K562 (cell line): ENCODE data around the gene ADORA1. TPM values are rescaled to one million over a fixed set of nuclear protein-coding genes. Genes with fewer than 3 reads are reported as not detected.

Source experiments
- ATAC-seq: fragments of 200-7000 bp; cut with Tn5 transposase; 3 replicates; pipeline ENCODE4 v1.9.1; 2020; ENCODE audit warnings: moderate library complexity
- BruUV-seq: library from RNA; stranded (reverse); fragments of 400-500 nt; replicated peaks from 2 replicates; lab custom pipeline; 2021; lab: Mats Ljungman, UMichigan
- CTCF ChIA-PET: fragments of 300-600 bp; formaldehyde crosslinking; extraction: SDS; loops from one replicate; lab custom pipeline; 2021; ENCODE audit warnings: low intra/inter-chr PET ratio; lab: Yijun Ruan, JAX
- POLR2A ChIA-PET: fragments of 300-600, 350-650 bp; sonication (Branson Sonifier 250); formaldehyde crosslinking; extraction: SDS; loops from one replicate; lab custom pipeline; 2021; ENCODE audit warnings: antibody characterized with exemption, inconsistent platforms; lab: Yijun Ruan, JAX
- DNase-seq, 4 experiments: peaks; one replicate each; pipeline versions ENCODE4 v3.0.0 to v3.0.0-alpha.2; 2011 to 2018; ENCODE audit warnings: low spot score in 3 of 4, mixed read lengths in 3 of 4; ENCODE audit errors: extremely low read depth in 1 of 4
- FAIRE-seq: peaks from 2 replicates; lab custom pipeline; 2011; peaks lifted over from hg19 to GRCh38; lab: Jason Lieb, UNC
- H2AFZ ChIP-seq: 2 replicates; pipeline ENCODE4 v1.6.0; 2011; ENCODE audit warnings: low read depth, low read length, control low read depth, inconsistent platforms
- H3K27ac ChIP-seq: fragments of 200-600 bp; 3 replicates; pipeline ENCODE4 v1.8.0; 2011; ENCODE audit warnings: low read depth, mild to moderate bottlenecking, control low read depth, inconsistent platforms, low read length, moderate library complexity, mixed read lengths; ENCODE audit errors: extremely low read depth
- H3K27me3 ChIP-seq, 2 experiments: fragments of 300-600 bp in 1 of 2; 2 replicates in 1 of 2; 3 replicates in 1 of 2; pipeline versions ENCODE4 v1.6.0 to v1.8.0; 2011; ENCODE audit warnings: inconsistent platforms in 2 of 2, low read length in 2 of 2, mild to moderate bottlenecking in 1 of 2, mixed read lengths in 1 of 2, moderate library complexity in 1 of 2; ENCODE audit not compliant: control insufficient read depth in 2 of 2, insufficient read depth in 2 of 2
- H3K36me3 ChIP-seq: fragments of 300-600 bp; 3 replicates; pipeline ENCODE4 v1.8.0; 2011; ENCODE audit warnings: mild to moderate bottlenecking, low read length, inconsistent platforms; ENCODE audit not compliant: control insufficient read depth, insufficient read depth
- H3K4me1 ChIP-seq, 2 experiments: fragments of 200-600 bp in 1 of 2; replicated peaks in 1 of 2; 2 replicates in 1 of 2; 3 replicates in 1 of 2; pipeline versions ENCODE4 v1.5.1 to v1.8.0; 2011; ENCODE audit warnings: inconsistent platforms in 2 of 2, low read length in 2 of 2, mild to moderate bottlenecking in 1 of 2, mixed read lengths in 1 of 2, moderate library complexity in 1 of 2; ENCODE audit not compliant: control insufficient read depth in 2 of 2, insufficient read depth in 2 of 2
- H3K4me2 ChIP-seq: 2 replicates; pipeline ENCODE4 v1.6.1; 2011; ENCODE audit warnings: low read length, control low read depth, inconsistent platforms, mixed read lengths; ENCODE audit not compliant: insufficient read depth
- H3K4me3 ChIP-seq: fragments of 200-600 bp; sonication (generic), shearing (Covaris generic); 2 replicates; pipeline ENCODE4 v1.5.1; 2016; ENCODE audit warnings: control low read depth, inconsistent platforms
- H3K79me2 ChIP-seq: fragments of 200-600 bp; 3 replicates; pipeline ENCODE4 v1.8.0; 2011; ENCODE audit warnings: low read length, inconsistent platforms; ENCODE audit not compliant: control insufficient read depth, insufficient read depth
- H3K9ac ChIP-seq, 2 experiments: 2 replicates each; pipeline versions ENCODE4 v1.6.0 to v1.6.1; 2011; ENCODE audit warnings: low read depth in 2 of 2, low read length in 2 of 2, control low read depth in 1 of 2, inconsistent platforms in 1 of 2, mild to moderate bottlenecking in 1 of 2, mixed read lengths in 1 of 2; ENCODE audit not compliant: insufficient read depth in 1 of 2
- H3K9me1 ChIP-seq: one replicate; pipeline ENCODE4 v1.6.0; 2011; ENCODE audit warnings: inconsistent platforms, mild to moderate bottlenecking, low read length, moderate library complexity; ENCODE audit not compliant: control insufficient read depth, insufficient read depth
- H3K9me3 ChIP-seq: replicated peaks from 2 replicates; pipeline ENCODE4 v1.5.1; 2011; ENCODE audit warnings: low read depth, low read length, inconsistent platforms; ENCODE audit not compliant: control insufficient read depth, insufficient read depth
- H4K20me1 ChIP-seq: replicated peaks from 2 replicates; pipeline ENCODE4 v1.6.1; 2011; ENCODE audit warnings: low read length, inconsistent platforms, mixed read lengths; ENCODE audit not compliant: control insufficient read depth, insufficient read depth
- CTBP1 ChIP-seq: fragments of 450-650 bp; IDR thresholded peaks from 2 replicates; pipeline ENCODE4 v1.6.1; 2016; ENCODE audit warnings: borderline replicate concordance
- HNRNPUL1 ChIP-seq: fragments of 200-400 bp; formaldehyde crosslinking; IDR thresholded peaks from 2 replicates; pipeline ENCODE4 v1.6.1; 2017; ENCODE audit warnings: low read length
- NFE2 ChIP-seq: IDR thresholded peaks from 2 replicates; pipeline ENCODE4 v1.6.1; 2014; ENCODE audit warnings: antibody characterized with exemption, low read depth
- NFIC ChIP-seq: fragments of 450-650 bp; IDR thresholded peaks from 2 replicates; pipeline ENCODE4 v1.6.1; 2017; ENCODE audit warnings: mild to moderate bottlenecking, inconsistent platforms
- RHOXF2B ChIP-seq: fragments of 250-450 bp; sonication (Bioruptor Pico); conservative IDR thresholded peaks from 2 replicates; pipeline ENCODE4 v1.5.1; 2021
- TCFL5 ChIP-seq: fragments of 250-450 bp; sonication (Bioruptor Pico); conservative IDR thresholded peaks from 2 replicates; pipeline ENCODE4 v1.6.1; 2021; ENCODE audit warnings: mild to moderate bottlenecking, moderate library complexity, matching md5 sums
- ZNF23 ChIP-seq: fragments of 250-450 bp; sonication (Bioruptor Pico); IDR thresholded peaks from 2 replicates; pipeline ENCODE4 v1.4.0; 2020; ENCODE audit warnings: mild to moderate bottlenecking
- WGBS: fragments of 100-300 bp; shearing (Covaris generic); methylation state at CpG from one replicate; pipeline ENCODE4 v1.1.6; 2016; ENCODE audit warnings: low coverage, mixed read lengths; ENCODE audit not compliant: insufficient coverage; ENCODE audit errors: missing lambda C conversion rate; 5-methylcytosine and 5-hydroxymethylcytosine counted together
- in situ Hi-C: fragments of 300-500 bp; cut with MboI; formaldehyde crosslinking; loops from 4 replicates; pipeline ENCODE4 v1.15.0; 2018; ENCODE audit warnings: inconsistent platforms, mixed read lengths
- intact Hi-C: fragments of 100-400 bp; cut with micrococcal nuclease; formaldehyde crosslinking; loops from 2 replicates; pipeline ENCODE4 v1.14.2; 2022
- polyA plus RNA-seq, 8 experiments: library from polyadenylated mRNA; depleted of rRNA in 4 of 8; stranded (reverse) in 5 of 8; unstranded in 3 of 8; fragments of >200 nt; fragmentation: Nextera tagmentation in 2 of 8; fragmentation: Illumina TruSeq in 1 of 8; extraction: Ambion mirVana in 2 of 8; extraction: Trizol in 1 of 8; gene quantifications; 2 replicates each; pipeline versions ENCODE4 v1.2.1 to v1.2.3, GENCODE V29; 2011 to 2014; ENCODE audit warnings: inconsistent platforms in 1 of 8, missing spikeins in 1 of 8
- total RNA-seq, 7 experiments: library from RNA; depleted of rRNA in 6 of 7; stranded (reverse); fragments of >200 nt in 6 of 7; fragmentation: Illumina TruSeq in 2 of 7; extraction: Trizol in 2 of 7; gene quantifications; 2 replicates each; pipeline versions ENCODE4 v1.2.1 to v1.2.3, GENCODE V29; 2011 to 2021; ENCODE audit warnings: low replicate concordance in 1 of 7
- TF ChIP-seq, protein P1 (sequence below): fragments of 450-650 bp; IDR thresholded peaks from 2 replicates; pipeline ENCODE4 v1.6.1; 2016; ENCODE audit warnings: missing biosample characterization, missing genetic modification characterization

The ADORA1 gene
- total and polyA plus RNA-seq, 9 of the 15 experiments (the other 6 are each of a cell fraction or from before 2014, with no cell fraction given): not detected

DNA sequence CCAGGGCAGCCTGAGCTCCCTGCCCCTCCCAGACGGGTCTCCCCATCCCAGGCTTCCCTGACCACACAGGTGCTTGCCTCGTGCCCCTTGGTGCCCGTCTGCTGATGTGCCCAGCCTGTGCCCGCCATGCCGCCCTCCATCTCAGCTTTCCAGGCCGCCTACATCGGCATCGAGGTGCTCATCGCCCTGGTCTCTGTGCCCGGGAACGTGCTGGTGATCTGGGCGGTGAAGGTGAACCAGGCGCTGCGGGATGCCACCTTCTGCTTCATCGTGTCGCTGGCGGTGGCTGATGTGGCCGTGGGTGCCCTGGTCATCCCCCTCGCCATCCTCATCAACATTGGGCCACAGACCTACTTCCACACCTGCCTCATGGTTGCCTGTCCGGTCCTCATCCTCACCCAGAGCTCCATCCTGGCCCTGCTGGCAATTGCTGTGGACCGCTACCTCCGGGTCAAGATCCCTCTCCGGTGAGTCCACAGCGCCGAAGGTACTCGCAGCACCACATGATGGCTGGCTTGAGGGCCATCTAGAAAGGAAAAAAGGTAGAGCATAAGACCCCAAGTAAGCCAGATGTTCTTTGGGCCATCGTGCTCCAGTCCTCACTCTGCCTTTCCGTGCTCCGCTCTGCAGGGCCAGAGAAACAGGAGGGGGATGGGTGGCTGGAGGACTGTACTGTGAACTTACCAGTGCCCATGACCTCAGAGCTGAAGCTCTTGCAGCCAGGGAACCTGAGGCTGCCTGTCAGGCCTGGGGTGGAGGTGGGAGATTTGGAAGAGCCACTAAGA, 1.4 kb downstream of the ADORA1 start (continued):
- TF ChIP-seq, protein P1, sequence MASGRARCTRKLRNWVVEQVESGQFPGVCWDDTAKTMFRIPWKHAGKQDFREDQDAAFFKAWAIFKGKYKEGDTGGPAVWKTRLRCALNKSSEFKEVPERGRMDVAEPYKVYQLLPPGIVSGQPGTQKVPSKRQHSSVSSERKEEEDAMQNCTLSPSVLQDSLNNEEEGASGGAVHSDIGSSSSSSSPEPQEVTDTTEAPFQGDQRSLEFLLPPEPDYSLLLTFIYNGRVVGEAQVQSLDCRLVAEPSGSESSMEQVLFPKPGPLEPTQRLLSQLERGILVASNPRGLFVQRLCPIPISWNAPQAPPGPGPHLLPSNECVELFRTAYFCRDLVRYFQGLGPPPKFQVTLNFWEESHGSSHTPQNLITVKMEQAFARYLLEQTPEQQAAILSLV (tag): no peak
- no peak for TF ChIP-seq CTBP1
- TF ChIP-seq NFE2: no peak
- TF ChIP-seq RHOXF2B (CRISPR knock-in tag): no peak
- no peak for TF ChIP-seq TCFL5 (CRISPR knock-in tag)

DNA sequence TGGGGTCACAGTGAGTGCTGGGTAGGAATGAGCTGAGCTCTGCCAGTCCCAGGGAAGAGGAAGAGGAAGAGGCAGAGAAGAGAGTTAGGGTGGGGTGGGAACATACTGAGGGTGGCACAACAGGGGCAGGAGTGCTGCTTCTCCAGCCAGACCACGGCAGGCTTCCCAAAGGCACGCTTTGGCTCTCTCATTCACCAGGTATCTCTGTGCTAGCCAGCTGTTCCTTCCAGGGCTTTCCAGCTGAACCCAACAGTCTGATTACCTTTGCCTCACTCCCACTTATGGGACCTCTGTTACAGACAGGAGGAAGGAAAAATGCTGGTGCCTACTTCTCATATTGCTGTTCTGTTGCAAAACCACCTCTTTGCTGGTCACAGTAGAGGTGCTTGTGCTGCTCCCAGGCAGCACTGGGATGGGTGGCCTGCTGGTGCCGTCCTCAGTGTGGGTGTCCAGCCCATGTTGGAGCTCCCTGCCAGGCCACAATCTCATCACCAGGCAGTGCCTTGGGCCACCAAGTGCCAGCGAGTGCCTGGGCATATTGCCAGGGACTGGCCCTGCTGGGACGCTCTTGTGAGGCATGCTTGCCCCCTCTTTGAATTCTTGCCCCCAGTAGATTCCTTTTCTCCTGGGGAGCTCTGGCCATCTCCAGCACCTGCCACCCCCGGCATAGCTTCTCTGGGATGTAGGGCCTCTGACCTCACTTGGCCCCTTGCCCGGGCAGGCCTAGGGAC, 2.1 kb downstream of the ADORA1 start:
- no peak for TF ChIP-seq ZNF23
- TF ChIP-seq NFIC: 0 out of 2 replicates have a peak, but pooled peaks have one; percentile 9
- TF ChIP-seq HNRNPUL1: no peak
- BruUV-seq: no TSS peak
- Histone ChIP-seq H3K79me2 (no peaks in the 10 kb centered on the region), H2AFZ (no peak overlapping the region), H4K20me1 (peaks cover 17% of the 10 kb centered on the region), H3K9me1 (no peaks in the 10 kb centered on the region), H3K9me3 (no peaks in the 10 kb centered on the region), H3K4me1 (peaks cover 0 to 16% of the 10 kb centered on the region in 2 experiments; a peak in 2 of 5 replicates), H3K4me2 (no peak overlapping the region), H3K36me3 (no peaks in the 10 kb centered on the region), H3K27me3 (peaks cover 5 to 82% of the 10 kb centered on the region in 2 experiments; a peak in 4 of 5 replicates), H3K9ac (no peak overlapping the region), H3K4me3 (no peak overlapping the region), H3K27ac (no peak overlapping the region)
- ChIA-PET POLR2A (interaction anchor here (0.6 kb wide), 1 partner anchor 122 kb away, joined by 3 read pairs; no protein-coding TSS in a partner anchor), CTCF (no interaction called here)
- intact Hi-C loops (no loop called here), in situ Hi-C loops (no loop called here)
- 0% methylated on average over 7 of the region's 7 CpGs for WGBS
- ATAC-seq (no peak), FAIRE-seq (no peak), DNase-seq (no peak)
